Nephron (organoid): ENCODE results near the gene ALDH2.
"Not testable (repeated sequence)": the region's sequence is repeated elsewhere in the genome, so short reads cannot be mapped to it uniquely, and the experiment has no call there.

Experiments
- H3K27ac Mint-ChIP-seq, 3 experiments: 2 replicates each; pipeline ENCODE4 v1.8.0; 2020; ENCODE audit warnings: mixed read lengths in 3 of 3, mild to moderate bottlenecking in 2 of 3, moderate library complexity in 1 of 3
- H3K27me3 Mint-ChIP-seq: 2 replicates; pipeline ENCODE4 v1.8.0; 2021; ENCODE audit warnings: low read depth, mild to moderate bottlenecking, moderate library complexity, mixed read lengths
- H3K36me3 Mint-ChIP-seq: 2 replicates; pipeline ENCODE4 v1.8.0; 2020; ENCODE audit warnings: low read depth, mixed read lengths
- H3K4me1 Mint-ChIP-seq: 2 replicates; pipeline ENCODE4 v1.8.0; 2020; ENCODE audit warnings: mixed read lengths
- H3K4me3 Mint-ChIP-seq, 3 experiments: 2 replicates each; pipeline ENCODE4 v1.8.0; 2020; ENCODE audit warnings: mild to moderate bottlenecking in 3 of 3, mixed read lengths in 3 of 3, moderate library complexity in 2 of 3
- H3K9me3 Mint-ChIP-seq: 2 replicates; pipeline ENCODE4 v1.8.0; 2020; ENCODE audit warnings: mixed read lengths
- CTCF ChIP-seq, 3 experiments: fragments of 200-600 bp; sonication (generic); IDR thresholded peaks; one replicate each; pipeline ENCODE4 v1.5.0; 2021; ENCODE audit warnings: antibody characterized with exemption in 3 of 3; ENCODE audit not compliant: unreplicated experiment in 3 of 3

The ALDH2 gene

GRCh38 chr12:111757361-111758119 is 9.2 kb upstream of the ALDH2 start:
- Mint-ChIP-seq H3K4me1 (no peaks in the 10 kb centered on the region), H3K27ac (no peak overlapping the region), H3K27me3 (no peaks in the 10 kb centered on the region), H3K36me3 (peaks cover 7% of the 10 kb centered on the region), H3K9me3 (no peaks in the 10 kb centered on the region), H3K4me3 (no peak overlapping the region)
- no peak for TF ChIP-seq CTCF (IDR thresholded peaks at IDR 0.05; ENCODE audit: unreplicated experiment in 3 of 3)

- Mint-ChIP-seq H3K27ac (no peak overlapping the region), H3K9me3 (no peaks in the 10 kb centered on the region), H3K4me3 (no peak overlapping the region), H3K4me1 (no peaks in the 10 kb centered on the region), H3K36me3 (peaks cover 5% of the 10 kb centered on the region), H3K27me3 (peaks cover 5% of the 10 kb centered on the region)
- no peak for TF ChIP-seq CTCF (IDR thresholded peaks at IDR 0.05; ENCODE audit: unreplicated experiment in 3 of 3)
Measured at GRCh38 chr12:111758120-111758561, 8.6 kb upstream of the ALDH2 start.

- peaks cover 15% of the 10 kb centered on the region for H3K27me3 Mint-ChIP-seq
- no peak for TF ChIP-seq CTCF (IDR thresholded peaks at IDR 0.05; ENCODE audit: unreplicated experiment in 3 of 3)
- no peaks in the 10 kb centered on the region for H3K4me1 Mint-ChIP-seq
- H3K36me3 Mint-ChIP-seq = peaks cover 4% of the 10 kb centered on the region
- no peaks in the 10 kb centered on the region for H3K9me3 Mint-ChIP-seq
- H3K27ac Mint-ChIP-seq = peak overlapping the region in 1 of 3 experiments; percentile 76
- no peak overlapping the region for H3K4me3 Mint-ChIP-seq
Measured at GRCh38 chr12:111759271-111759670, 7.5 kb upstream of the ALDH2 start.

GRCh38 chr12:111759991-111760390 is 6.7 kb upstream of the ALDH2 start:
- no peaks in the 10 kb centered on the region for H3K4me1 Mint-ChIP-seq
- no peak for TF ChIP-seq CTCF (IDR thresholded peaks at IDR 0.05; ENCODE audit: unreplicated experiment in 3 of 3)
- no peaks in the 10 kb centered on the region for H3K9me3 Mint-ChIP-seq
- no peak overlapping the region for H3K4me3 Mint-ChIP-seq
- peaks cover 4% of the 10 kb centered on the region for H3K36me3 Mint-ChIP-seq
- H3K27ac Mint-ChIP-seq = no peak overlapping the region
- H3K27me3 Mint-ChIP-seq = peaks cover 17% of the 10 kb centered on the region

- H3K4me1 Mint-ChIP-seq = peaks cover 1% of the 10 kb centered on the region
- no peaks in the 10 kb centered on the region for H3K36me3 Mint-ChIP-seq
- H3K4me3 Mint-ChIP-seq = no peak overlapping the region
- no peak overlapping the region for H3K27ac Mint-ChIP-seq
- H3K9me3 Mint-ChIP-seq = no peaks in the 10 kb centered on the region
- TF ChIP-seq CTCF (IDR thresholded peaks at IDR 0.05; ENCODE audit: unreplicated experiment in 3 of 3) = no peak
- H3K27me3 Mint-ChIP-seq = peaks cover 17% of the 10 kb centered on the region
Measured at GRCh38 chr12:111761099-111761498, 5.6 kb upstream of the ALDH2 start.

- H3K27me3 Mint-ChIP-seq = peaks cover 21% of the 10 kb centered on the region
- peak overlapping the region in 1 of 3 experiments; percentile 26 for H3K4me3 Mint-ChIP-seq
- H3K4me1 Mint-ChIP-seq = peaks cover 6% of the 10 kb centered on the region
- no peak overlapping the region for H3K27ac Mint-ChIP-seq
- no peak for TF ChIP-seq CTCF (IDR thresholded peaks at IDR 0.05; ENCODE audit: unreplicated experiment in 3 of 3)
- H3K9me3 Mint-ChIP-seq = no peaks in the 10 kb centered on the region
- no peaks in the 10 kb centered on the region for H3K36me3 Mint-ChIP-seq
Measured at GRCh38 chr12:111761706-111762105, 5.0 kb upstream of the ALDH2 start.

GRCh38 chr12:111763552-111763951 is 3.2 kb upstream of the ALDH2 start:
- Mint-ChIP-seq H3K27me3 (peaks cover 29% of the 10 kb centered on the region), H3K4me3 (peak overlapping the region in 1 of 3 experiments; percentile 10), H3K4me1 (peaks cover 19% of the 10 kb centered on the region)
- H3K9me3 Mint-ChIP-seq, H3K27ac Mint-ChIP-seq, H3K36me3 Mint-ChIP-seq: not testable (repeated sequence)
